HCT116 (cell line): ENCODE data around the gene CACNA2D2.

Source experiments
- CBX3 ChIP-seq: IDR thresholded peaks from 2 replicates; pipeline ENCODE4 v1.6.1; 2012; ENCODE audit warnings: low read depth
- ELF1 ChIP-seq: IDR thresholded peaks from 2 replicates; pipeline ENCODE4 v1.6.1; 2012; ENCODE audit warnings: low read depth, borderline replicate concordance
- EZH2 ChIP-seq: fragments of 200-600 bp; sonication (generic); IDR thresholded peaks from 2 replicates; pipeline ENCODE4 v1.6.1; 2017; ENCODE audit warnings: antibody characterized with exemption, mixed run types
- EZH2phosphoT487 ChIP-seq: fragments of 200-600 bp; IDR thresholded peaks from 2 replicates; pipeline ENCODE4 v1.6.1; 2018; ENCODE audit warnings: antibody characterized with exemption, borderline replicate concordance
- JUND ChIP-seq: IDR thresholded peaks from 2 replicates; pipeline ENCODE4 v1.6.1; 2012
- POLR2A ChIP-seq: IDR thresholded peaks from 2 replicates; pipeline ENCODE4 v1.7.0; 2011; ENCODE audit warnings: borderline replicate concordance; ENCODE audit not compliant: insufficient read depth, insufficient read length; ENCODE audit errors: extremely low read depth
- POLR2AphosphoS5 ChIP-seq: IDR thresholded peaks from 2 replicates; pipeline ENCODE4 v1.6.1; 2011; ENCODE audit warnings: mild to moderate bottlenecking, low read depth, low read length, moderate library complexity
- SIN3A ChIP-seq: IDR thresholded peaks from 2 replicates; pipeline ENCODE4 v1.6.1; 2012; ENCODE audit warnings: low read depth
- SP1 ChIP-seq: IDR thresholded peaks from 2 replicates; pipeline ENCODE4 v1.6.1; 2012; ENCODE audit warnings: low read depth
- TCF7L2 ChIP-seq: IDR thresholded peaks from 2 replicates; pipeline ENCODE4 v1.7.0; 2011; ENCODE audit warnings: borderline replicate concordance, inconsistent platforms; ENCODE audit not compliant: insufficient read depth, insufficient read length; ENCODE audit errors: extremely low read depth
- ZNF274 ChIP-seq: fragments of 200-500 bp; sonication (Bioruptor generic); IDR thresholded peaks from 2 replicates; pipeline ENCODE4 v1.6.1; 2014; ENCODE audit warnings: mild to moderate bottlenecking, low read depth, low read length, inconsistent platforms
- TF ChIP-seq, protein P1 (sequence below), 3 experiments: fragments of 200-600 bp in 1 of 3; sonication (generic) in 1 of 3; IDR thresholded peaks in 2 of 3; conservative IDR thresholded peaks in 1 of 3; 2 replicates each; pipeline ENCODE4 v1.5.1; 2012 to 2017; ENCODE audit warnings: low read depth in 2 of 3, low read length in 2 of 3, antibody characterized with exemption in 1 of 3, borderline replicate concordance in 1 of 3, control low read depth in 1 of 3, mild to moderate bottlenecking in 1 of 3, mixed read lengths in 1 of 3, mixed run types in 1 of 3, moderate library complexity in 1 of 3; ENCODE audit not compliant: insufficient read depth in 1 of 3

GRCh38 chr3:50393061-50393460 lies 110.4 kb downstream of the CACNA2D2 start:
- TF ChIP-seq EZH2: no peak
- TF ChIP-seq, protein P1, sequence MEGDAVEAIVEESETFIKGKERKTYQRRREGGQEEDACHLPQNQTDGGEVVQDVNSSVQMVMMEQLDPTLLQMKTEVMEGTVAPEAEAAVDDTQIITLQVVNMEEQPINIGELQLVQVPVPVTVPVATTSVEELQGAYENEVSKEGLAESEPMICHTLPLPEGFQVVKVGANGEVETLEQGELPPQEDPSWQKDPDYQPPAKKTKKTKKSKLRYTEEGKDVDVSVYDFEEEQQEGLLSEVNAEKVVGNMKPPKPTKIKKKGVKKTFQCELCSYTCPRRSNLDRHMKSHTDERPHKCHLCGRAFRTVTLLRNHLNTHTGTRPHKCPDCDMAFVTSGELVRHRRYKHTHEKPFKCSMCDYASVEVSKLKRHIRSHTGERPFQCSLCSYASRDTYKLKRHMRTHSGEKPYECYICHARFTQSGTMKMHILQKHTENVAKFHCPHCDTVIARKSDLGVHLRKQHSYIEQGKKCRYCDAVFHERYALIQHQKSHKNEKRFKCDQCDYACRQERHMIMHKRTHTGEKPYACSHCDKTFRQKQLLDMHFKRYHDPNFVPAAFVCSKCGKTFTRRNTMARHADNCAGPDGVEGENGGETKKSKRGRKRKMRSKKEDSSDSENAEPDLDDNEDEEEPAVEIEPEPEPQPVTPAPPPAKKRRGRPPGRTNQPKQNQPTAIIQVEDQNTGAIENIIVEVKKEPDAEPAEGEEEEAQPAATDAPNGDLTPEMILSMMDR (IDR thresholded peaks at IDR 0.05 in 2 of 3, conservative IDR thresholded peaks at IDR 0.05 in 1 of 3; ENCODE audit: borderline replicate concordance in 1 of 3, insufficient read depth in 1 of 3, low read depth in 2 of 3, low read length in 2 of 3): no peak
- TF ChIP-seq ELF1: no peak
- TF ChIP-seq POLR2A: no peak
- no peak for TF ChIP-seq SIN3A
- TF ChIP-seq EZH2phosphoT487: no peak
- TF ChIP-seq SP1: no peak
- TF ChIP-seq ZNF274: no peak
- TF ChIP-seq CBX3: no peak
- no peak for TF ChIP-seq TCF7L2
- no peak for TF ChIP-seq POLR2AphosphoS5
- TF ChIP-seq JUND: no peak
